NCI-H748 (cell line): ENCODE results near the gene PDK4.

ENCODE experiments used
- DNase-seq: peaks from one replicate; lab custom pipeline; 2025; ENCODE audit not compliant: unreplicated experiment; lab: John Stamatoyannopoulos, UW

Gene PDK4

DNA sequence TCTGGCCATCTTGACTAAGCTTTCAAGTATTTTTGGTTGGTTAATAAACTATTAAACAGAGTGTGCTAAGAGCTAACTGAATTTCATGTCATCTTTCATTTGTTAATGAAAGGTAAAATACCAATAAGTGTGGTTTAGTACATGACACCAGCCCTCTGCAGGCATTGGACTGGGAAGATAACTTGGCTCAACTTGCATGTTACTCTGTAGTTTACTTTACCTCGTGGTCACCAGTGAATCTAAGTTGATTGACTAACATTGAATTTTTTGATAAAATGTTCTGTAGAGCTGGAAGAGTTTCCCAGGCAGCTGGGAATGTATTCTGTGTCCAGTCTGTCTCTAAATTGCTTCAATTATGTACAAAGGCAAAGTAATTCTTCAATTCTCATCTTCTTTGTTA is 60.7 kb downstream of the PDK4 start:
- DNase-seq: no peak

- no peak for DNase-seq
These were observed 61.5 kb downstream of the PDK4 start for GRCh38 chr7:95534796-95535195.
